GM21528 (cell line): Measurements from ENCODE around the gene SELENOO.

Experiments
- ATAC-seq: cut with Tn5 transposase; IDR thresholded peaks from one replicate; pipeline ENCODE4 v1.9.1; 2021; ENCODE audit warnings: mild to moderate bottlenecking, moderate library complexity; ENCODE audit not compliant: unreplicated experiment, low FRiP score

Gene SELENOO

DNA sequence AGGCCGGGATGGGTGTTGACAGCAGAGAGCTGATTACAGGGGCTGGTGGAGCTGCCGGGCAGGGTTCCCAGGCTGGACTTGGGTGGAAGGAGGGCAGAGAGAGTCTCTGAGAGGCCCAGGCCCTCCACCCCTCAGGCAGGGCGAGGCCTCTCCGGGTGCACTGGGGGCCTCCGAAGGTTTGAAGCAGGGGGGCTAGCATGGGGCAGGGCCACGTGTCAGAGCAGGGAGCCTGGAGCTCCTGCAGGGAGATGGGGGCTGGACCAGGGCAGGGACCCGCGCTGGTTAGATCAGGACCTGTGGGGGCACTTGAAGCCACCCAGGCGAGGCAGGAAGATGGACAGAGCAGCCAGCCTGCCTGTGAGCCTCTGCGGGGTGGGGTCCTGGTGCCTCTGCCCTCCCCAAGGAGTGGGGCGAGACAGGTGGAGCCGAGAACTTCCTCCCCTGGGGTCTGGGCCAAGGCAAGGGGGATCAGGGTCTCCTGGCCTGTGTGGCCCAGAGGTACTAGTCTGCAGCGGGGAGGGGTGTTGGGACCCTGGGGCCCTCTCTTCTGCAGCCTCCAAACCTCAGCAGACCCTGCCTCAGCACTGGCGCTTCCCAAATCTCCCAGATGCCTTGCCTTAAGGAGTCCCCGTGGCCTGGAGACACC, 29.4 kb upstream of the SELENOO start:
- no peak for ATAC-seq

DNA sequence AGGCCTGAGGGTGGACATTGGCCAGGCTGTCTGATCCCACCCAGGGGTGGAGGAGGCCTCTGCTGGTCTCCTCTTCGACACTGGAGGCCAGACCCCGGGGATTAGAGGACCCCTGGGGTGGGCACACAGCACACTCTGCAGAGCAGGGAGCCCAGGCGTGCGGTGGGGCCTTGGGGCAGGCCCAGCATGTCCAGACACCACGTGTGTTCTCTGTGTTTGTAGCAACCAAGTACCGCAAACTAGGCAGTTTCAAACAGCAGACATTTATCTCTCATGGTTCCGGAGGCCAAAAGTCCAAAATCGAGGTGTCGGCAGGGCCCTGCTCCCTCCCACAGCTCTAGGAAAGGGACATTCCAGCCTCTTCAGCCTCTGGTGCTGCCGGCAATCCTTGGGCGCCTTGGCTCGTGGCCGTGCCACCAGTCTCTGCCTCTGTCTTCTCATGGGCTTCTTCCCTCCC, 28.8 kb upstream of the SELENOO start:
- no peak for ATAC-seq

GRCh38 chr22:50173311-50173982, 27.4 kb upstream of the SELENOO start:
- no peak for ATAC-seq

- no peak for ATAC-seq
Measured at GRCh38 chr22:50173983-50174355, 26.8 kb upstream of the SELENOO start.

- ATAC-seq = no peak
Measured at GRCh38 chr22:50174382-50175190, 26.2 kb upstream of the SELENOO start.

GRCh38 chr22:50175191-50175461, 25.7 kb upstream of the SELENOO start:
- no peak for ATAC-seq

GRCh38 chr22:50175921-50176849, 24.6 kb upstream of the SELENOO start:
- no peak for ATAC-seq

DNA sequence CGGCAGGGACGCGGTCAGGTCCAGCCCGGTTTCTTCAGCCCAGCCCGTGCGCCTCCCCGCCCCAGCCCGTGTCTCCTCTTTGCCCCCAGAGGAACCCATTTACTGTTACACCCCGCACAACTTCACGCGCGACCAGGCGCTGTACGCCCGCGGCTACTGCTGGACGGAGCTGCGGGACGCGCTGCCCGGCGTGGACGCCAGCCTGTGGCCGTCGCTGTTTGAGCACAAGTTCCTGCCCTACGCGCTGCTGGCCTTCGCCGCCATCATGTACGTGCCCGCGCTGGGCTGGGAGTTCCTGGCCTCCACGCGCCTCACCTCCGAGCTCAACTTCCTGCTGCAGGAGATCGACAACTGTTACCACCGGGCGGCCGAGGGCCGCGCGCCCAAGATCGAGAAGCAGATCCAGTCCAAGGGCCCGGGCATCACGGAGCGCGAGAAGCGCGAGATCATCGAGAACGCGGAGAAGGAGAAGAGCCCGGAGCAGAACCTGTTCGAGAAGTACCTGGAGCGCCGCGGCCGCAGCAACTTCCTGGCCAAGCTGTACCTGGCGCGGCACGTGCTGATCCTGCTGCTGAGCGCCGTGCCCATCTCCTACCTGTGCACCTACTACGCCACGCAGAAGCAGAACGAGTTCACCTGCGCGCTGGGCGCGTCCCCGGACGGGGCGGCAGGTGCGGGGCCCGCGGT, 23.8 kb upstream of the SELENOO start:
- no peak for ATAC-seq

DNA sequence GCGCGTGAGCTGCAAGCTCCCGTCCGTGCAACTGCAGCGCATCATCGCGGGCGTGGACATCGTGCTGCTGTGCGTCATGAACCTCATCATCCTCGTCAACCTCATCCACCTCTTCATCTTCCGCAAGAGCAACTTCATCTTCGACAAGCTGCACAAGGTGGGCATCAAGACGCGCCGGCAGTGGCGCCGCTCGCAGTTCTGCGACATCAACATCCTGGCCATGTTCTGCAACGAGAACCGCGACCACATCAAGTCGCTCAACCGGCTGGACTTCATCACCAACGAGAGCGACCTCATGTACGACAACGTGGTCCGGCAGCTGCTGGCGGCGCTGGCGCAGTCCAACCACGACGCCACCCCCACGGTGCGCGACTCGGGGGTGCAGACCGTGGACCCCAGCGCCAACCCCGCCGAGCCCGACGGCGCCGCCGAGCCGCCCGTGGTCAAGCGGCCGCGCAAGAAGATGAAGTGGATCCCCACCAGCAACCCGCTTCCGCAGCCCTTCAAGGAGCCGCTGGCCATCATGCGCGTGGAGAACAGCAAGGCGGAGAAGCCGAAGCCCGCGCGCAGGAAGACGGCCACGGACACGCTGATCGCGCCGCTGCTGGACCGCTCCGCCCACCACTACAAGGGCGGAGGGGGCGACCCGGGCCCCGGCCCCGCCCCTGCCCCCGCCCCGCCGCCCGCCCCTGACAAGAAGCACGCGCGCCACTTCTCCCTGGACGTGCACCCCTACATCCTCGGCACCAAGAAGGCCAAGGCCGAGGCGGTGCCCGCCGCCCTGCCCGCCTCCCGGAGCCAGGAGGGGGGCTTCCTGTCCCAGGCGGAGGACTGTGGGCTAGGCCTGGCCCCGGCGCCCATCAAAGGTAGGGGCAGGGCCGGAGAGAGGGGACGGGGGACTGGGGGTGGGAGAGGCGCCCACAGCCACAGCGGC, 23.0 kb upstream of the SELENOO start:
- no peak for ATAC-seq

DNA sequence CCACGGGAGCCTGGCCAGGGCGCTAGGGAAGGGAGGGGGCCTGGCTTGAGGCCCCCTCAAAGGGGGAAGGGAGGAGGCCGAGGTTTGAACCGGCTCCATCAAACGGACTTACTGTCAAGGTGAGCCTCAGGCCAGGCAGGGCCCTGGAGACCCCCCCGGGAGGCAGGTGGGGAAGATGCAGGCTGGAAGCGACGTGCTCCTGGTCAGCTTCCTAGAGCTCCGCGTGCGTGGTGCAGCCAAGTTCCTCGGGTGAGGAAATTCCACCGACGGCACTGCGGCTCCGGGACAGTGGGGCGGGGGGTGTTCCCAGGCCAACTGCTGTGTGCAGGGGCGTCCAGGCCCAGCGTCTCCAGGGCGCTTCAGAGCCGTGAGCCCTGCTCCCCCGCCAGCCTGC, 22.3 kb upstream of the SELENOO start:
- ATAC-seq = no peak

- ATAC-seq = no peak
Measured at GRCh38 chr22:50178871-50179869, 21.6 kb upstream of the SELENOO start.

DNA sequence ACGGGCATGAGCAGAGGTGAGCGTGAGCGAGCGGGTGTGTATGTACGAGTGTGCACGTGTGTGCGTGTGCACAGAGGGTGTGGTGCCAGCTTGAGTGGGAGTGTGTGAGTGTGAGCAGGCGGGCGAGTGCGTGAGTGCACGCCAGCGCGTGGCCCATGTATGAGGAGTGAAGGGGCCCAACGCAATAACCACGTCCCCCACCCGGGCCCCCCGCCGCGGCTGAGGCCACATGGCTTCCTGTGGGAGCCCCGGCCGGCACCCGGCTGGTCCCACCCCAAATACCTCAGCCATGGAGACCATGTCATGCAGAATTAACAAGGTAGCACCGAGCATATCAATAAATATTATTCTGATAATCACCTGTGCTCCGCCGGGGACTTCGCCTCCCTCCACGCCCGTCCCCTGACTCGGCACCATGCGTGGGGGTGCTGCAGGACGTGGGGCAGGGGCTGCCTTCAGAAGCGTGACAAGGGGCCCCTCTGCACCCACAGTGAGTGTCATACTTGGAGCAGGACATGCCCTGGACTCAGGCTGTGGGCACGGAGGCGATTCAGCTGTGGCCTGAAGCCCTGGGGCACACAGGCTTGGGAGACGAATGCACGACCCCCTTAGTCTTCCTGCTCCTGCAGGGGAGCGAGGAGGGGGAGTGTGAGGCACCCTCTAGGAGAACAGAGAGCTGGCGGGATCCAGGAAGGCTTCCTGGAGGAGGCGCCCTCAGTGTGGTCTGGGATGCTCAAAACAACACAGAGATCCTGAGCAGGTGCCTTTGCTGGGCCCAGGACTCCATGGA, 20.7 kb upstream of the SELENOO start:
- ATAC-seq = no peak

DNA sequence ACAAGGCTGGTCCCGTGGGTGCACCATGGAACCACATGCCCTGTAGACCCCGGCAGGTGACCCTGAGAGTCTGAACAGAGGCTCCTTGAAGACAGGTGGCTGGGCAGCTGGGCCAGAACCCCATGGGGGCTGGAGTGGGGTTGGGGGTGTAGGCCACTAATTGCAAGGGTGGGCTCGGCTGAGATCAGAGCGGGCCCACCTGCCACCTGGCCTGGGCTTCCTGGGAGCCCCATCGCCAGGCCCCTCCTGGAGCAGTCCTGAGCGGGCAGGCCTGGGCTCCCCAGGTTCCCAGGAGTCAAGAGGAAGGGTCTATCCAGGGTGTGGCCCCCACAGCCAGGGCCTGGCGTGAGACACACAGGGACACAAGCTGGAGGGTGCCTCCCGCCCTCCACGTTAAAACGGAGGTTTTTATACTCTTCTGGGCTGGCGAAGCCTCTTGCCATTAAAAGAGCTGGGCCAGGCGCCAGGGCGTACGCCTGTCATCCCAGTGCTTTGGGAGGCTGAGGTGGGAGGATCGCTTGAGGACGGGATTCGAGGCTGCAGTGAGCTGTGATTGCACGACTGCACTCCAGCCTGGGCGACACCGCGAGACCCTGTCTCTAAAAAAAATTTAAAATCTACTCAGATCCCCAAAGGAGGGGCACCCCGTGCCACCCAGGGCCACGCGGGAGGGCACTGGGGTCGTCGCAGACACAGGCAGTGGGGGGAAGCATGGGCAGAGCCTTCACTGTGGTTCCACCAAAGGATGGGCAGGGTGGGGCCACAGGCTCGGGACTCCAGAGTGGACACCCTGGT, 19.9 kb upstream of the SELENOO start:
- ATAC-seq = no peak

DNA sequence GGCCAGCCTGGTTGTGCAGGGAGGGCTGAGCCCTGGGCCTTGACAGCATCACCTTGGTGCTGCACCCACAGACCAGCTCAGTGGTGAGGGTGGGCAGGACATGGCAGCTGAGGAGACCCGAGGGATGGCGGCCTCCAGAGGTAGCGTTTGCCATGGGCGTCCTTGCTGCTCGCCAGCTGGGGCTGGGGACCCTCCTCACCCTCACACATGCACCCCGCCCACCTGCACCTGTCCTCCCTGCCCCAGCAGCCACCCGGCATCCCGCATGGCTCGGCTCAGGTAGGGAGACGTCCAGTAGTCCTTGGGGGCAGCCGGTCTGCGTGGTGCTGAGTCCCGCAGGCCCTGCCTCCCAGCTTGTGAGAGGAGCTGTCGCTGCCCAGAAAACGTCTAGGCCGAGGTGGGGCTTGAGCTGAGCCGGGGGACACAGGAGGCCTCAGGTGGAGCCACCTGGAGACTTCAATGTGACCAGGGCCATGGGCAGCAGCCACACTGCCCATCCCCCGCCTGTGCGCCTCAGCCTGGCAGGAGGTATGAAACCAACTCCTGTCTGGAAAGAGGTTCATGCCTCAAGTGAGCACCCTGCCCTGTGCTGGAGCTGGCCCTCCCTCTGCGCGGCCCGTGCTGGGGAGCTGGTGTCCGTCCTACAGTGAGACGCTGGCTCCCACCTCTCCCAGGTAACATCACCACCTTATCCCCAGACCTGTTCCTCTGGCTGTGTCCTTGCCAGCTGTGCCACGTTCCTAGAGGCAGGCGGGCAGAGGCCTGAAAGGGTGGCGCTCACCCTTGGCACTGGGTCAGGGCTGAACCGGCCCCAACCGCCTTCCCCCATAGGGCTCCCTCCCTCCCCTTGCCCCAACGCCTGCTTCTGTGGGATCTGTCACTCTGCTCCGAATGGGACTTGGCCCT, 18.4 kb upstream of the SELENOO start:
- no peak for ATAC-seq
